B cell (primary cell): ENCODE results near the gene SNTG2. TPM values are rescaled to one million over a fixed set of nuclear protein-coding genes. Genes with fewer than 3 reads are reported as not detected.

Experiments used
- ATAC-seq: fragments of 200-7000 bp; cut with Tn5 transposase; one replicate; pipeline ENCODE4 v1.10.0; 2021; ENCODE audit warnings: low read depth, mild to moderate bottlenecking, moderate number of reproducible peaks, moderate library complexity
- CTCF ChIA-PET: fragments of 350-600 bp; sonication (Branson Sonifier 250); formaldehyde crosslinking; loops from one replicate; lab custom pipeline; 2021; ENCODE audit warnings: antibody characterized with exemption, inconsistent platforms; lab: Charles Lee
- POLR2A ChIA-PET: fragments of 350-600 bp; sonication (Branson Sonifier 250); formaldehyde crosslinking; loops from one replicate; lab custom pipeline; 2021; ENCODE audit warnings: antibody characterized with exemption; lab: Charles Lee
- DNase-seq: peaks from one replicate; pipeline ENCODE4 v3.0.0; 2013
- H2AFZ ChIP-seq: 2 replicates; pipeline ENCODE4 v1.6.1; 2012; ENCODE audit warnings: mild to moderate bottlenecking, low read depth, low read length; ENCODE audit not compliant: insufficient read depth, poor library complexity, severe bottlenecking
- H3K27ac ChIP-seq, 2 donors: 1 replicate in 1 of 2; 2 replicates in 1 of 2; pipeline ENCODE4 v1.5.1; 2012 to 2013; ENCODE audit warnings: low read length in 2 of 2, mild to moderate bottlenecking in 2 of 2, moderate library complexity in 1 of 2
- H3K27me3 ChIP-seq, 4 experiments: fragments of 200-600 bp in 1 of 4; sonication (generic) in 1 of 4; replicated peaks in 1 of 4; 1 replicate in 2 of 4; 2 replicates in 2 of 4; pipeline versions ENCODE4 v1.6.1 to v1.7.0; 2013 to 2016; ENCODE audit warnings: low read length in 3 of 4, mild to moderate bottlenecking in 2 of 4, mixed read lengths in 1 of 4, moderate library complexity in 1 of 4; ENCODE audit not compliant: insufficient read depth in 4 of 4, control insufficient read depth in 3 of 4; ENCODE audit errors: control extremely low read depth in 1 of 4
- H3K36me3 ChIP-seq, 2 experiments: replicated peaks in 1 of 2; 1 replicate in 1 of 2; 2 replicates in 1 of 2; pipeline versions ENCODE4 v1.6.1 to v1.7.1; 2013; ENCODE audit warnings: low read length in 1 of 2; ENCODE audit not compliant: insufficient read depth in 2 of 2, control insufficient read depth in 1 of 2; ENCODE audit errors: control extremely low read depth in 1 of 2, extremely low read depth in 1 of 2
- H3K4me1 ChIP-seq, 2 donors: fragments of 200-600 bp in 1 of 2; sonication (generic) in 1 of 2; 1 replicate in 1 of 2; 2 replicates in 1 of 2; pipeline versions ENCODE4 v1.5.1 to v1.6.1; 2013 to 2017; ENCODE audit warnings: low read length in 2 of 2; ENCODE audit not compliant: control insufficient read depth in 2 of 2, insufficient read depth in 2 of 2
- H3K4me2 ChIP-seq: replicated peaks from 2 replicates; pipeline ENCODE3; 2012; ENCODE audit warnings: mild to moderate bottlenecking, low read depth, low read length; ENCODE audit not compliant: poor library complexity, severe bottlenecking
- H3K4me3 ChIP-seq, 5 experiments: fragments of 200-600 bp in 1 of 5; sonication (generic) in 1 of 5; 1 replicate in 3 of 5; 2 replicates in 2 of 5; pipeline versions ENCODE4 v1.5.1 to v1.7.0; 2011 to 2016; ENCODE audit warnings: low read length in 4 of 5, mild to moderate bottlenecking in 4 of 5, low read depth in 2 of 5, control low read depth in 1 of 5, moderate library complexity in 1 of 5; ENCODE audit not compliant: insufficient read depth in 1 of 5; ENCODE audit errors: control extremely low read depth in 1 of 5, extremely low read depth in 1 of 5
- H3K79me2 ChIP-seq: fragments of 200-600 bp; sonication (generic); one replicate; pipeline ENCODE4 v1.6.0; 2016; ENCODE audit warnings: low read length; ENCODE audit not compliant: control insufficient read depth, insufficient read depth
- H3K9ac ChIP-seq: fragments of 200-600 bp; sonication (generic); 2 replicates; pipeline ENCODE4 v1.6.1; 2017; ENCODE audit warnings: mild to moderate bottlenecking, low read length, moderate library complexity
- H3K9me3 ChIP-seq, 3 donors: one replicate each; pipeline versions ENCODE4 v1.6.1 to v1.7.1; 2013; ENCODE audit warnings: low read length in 2 of 3; ENCODE audit not compliant: control insufficient read depth in 2 of 3, insufficient read depth in 1 of 3; ENCODE audit errors: control extremely low read depth in 1 of 3
- H4K20me1 ChIP-seq: 2 replicates; pipeline ENCODE4 v1.6.0; 2012; ENCODE audit warnings: mild to moderate bottlenecking, low read length; ENCODE audit not compliant: insufficient read depth, control insufficient read depth, poor library complexity, severe bottlenecking
- H3K27ac Mint-ChIP-seq: one replicate; pipeline ENCODE4 v1.8.0; 2021; ENCODE audit warnings: mixed read lengths
- H3K27me3 Mint-ChIP-seq: one replicate; pipeline ENCODE4 v1.8.0; 2021; ENCODE audit warnings: mixed read lengths
- H3K4me1 Mint-ChIP-seq: one replicate; pipeline ENCODE4 v1.8.0; 2021; ENCODE audit warnings: mixed read lengths
- H3K4me3 Mint-ChIP-seq: one replicate; pipeline ENCODE4 v1.8.0; 2021; ENCODE audit warnings: mixed read lengths
- H3K9me3 Mint-ChIP-seq: one replicate; pipeline ENCODE4 v1.8.0; 2022; ENCODE audit warnings: mixed read lengths; ENCODE audit not compliant: insufficient read depth
- EZH2 ChIP-seq: IDR thresholded peaks from 2 replicates; pipeline ENCODE4 v1.6.1; 2012; ENCODE audit warnings: borderline replicate concordance, low read depth, mild to moderate bottlenecking, moderate library complexity, low read length; ENCODE audit not compliant: insufficient read depth, poor library complexity, severe bottlenecking
- WGBS: methylation state at CpG from one replicate; pipeline ENCODE4 v1.1.5; 2013; ENCODE audit warnings: missing lambda C conversion rate; ENCODE audit not compliant: insufficient coverage; 5-methylcytosine and 5-hydroxymethylcytosine counted together
- intact Hi-C: fragments of 100-400 bp; cut with micrococcal nuclease; formaldehyde crosslinking; loops from one replicate; pipeline ENCODE4 v1.10.0; 2022
- polyA plus RNA-seq: library from polyadenylated mRNA; depleted of rRNA; stranded (reverse); fragments of >200 nt; gene quantifications from 2 replicates; pipeline ENCODE4 v1.2.3, GENCODE V29; 2012
- total RNA-seq, 2 donors: library from RNA; stranded (reverse); fragments of 120-200 nt in 1 of 2; gene quantifications; 1 replicate in 1 of 2; 2 replicates in 1 of 2; pipeline versions ENCODE4 v1.2.3 to v1.2.4, GENCODE V29; 2013 to 2022
- TF ChIP-seq, protein P1 (sequence below): fragments of 200-600 bp; IDR thresholded peaks from one replicate; pipeline ENCODE4 v1.8.0; 2022; ENCODE audit warnings: antibody characterized with exemption, mild to moderate bottlenecking

The SNTG2 gene
- total and polyA plus RNA-seq, 2 donors (not counting 1 experiment from before 2014, with no cell fraction given): 2.1 to 2.4 TPM

DNA sequence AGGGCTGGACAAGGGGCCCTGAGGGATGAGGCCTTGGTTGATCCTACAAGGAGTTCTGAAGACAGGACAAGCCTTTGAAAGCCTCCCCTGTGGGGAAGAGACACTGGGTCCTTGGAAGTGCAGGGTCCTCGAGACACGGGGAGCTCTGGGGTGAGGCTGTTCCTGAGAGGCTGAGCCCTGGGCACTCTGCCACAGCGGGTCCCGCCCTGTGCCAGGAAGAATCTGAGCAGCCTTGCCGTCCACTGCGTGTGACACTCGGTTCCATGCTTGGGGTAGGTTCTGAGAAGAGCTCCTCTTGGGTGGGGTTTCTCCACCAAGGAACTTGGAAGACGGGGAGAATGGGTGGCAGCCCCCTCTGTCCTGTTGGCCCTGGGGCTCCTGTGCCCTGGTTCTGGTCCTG, 13.9 kb downstream of the SNTG2 start:
- no peak overlapping the region for H3K9ac ChIP-seq
- WGBS: 97% methylated on average over 8 of the region's 8 CpGs
- no peak overlapping the region for H3K27ac Mint-ChIP-seq
- DNase-seq (no peak), ATAC-seq (no peak)
- CTCF ChIA-PET: no interaction called here
- H4K20me1 ChIP-seq: no peaks in the 10 kb centered on the region
- POLR2A ChIA-PET: no interaction called here
- TF ChIP-seq, protein P1, sequence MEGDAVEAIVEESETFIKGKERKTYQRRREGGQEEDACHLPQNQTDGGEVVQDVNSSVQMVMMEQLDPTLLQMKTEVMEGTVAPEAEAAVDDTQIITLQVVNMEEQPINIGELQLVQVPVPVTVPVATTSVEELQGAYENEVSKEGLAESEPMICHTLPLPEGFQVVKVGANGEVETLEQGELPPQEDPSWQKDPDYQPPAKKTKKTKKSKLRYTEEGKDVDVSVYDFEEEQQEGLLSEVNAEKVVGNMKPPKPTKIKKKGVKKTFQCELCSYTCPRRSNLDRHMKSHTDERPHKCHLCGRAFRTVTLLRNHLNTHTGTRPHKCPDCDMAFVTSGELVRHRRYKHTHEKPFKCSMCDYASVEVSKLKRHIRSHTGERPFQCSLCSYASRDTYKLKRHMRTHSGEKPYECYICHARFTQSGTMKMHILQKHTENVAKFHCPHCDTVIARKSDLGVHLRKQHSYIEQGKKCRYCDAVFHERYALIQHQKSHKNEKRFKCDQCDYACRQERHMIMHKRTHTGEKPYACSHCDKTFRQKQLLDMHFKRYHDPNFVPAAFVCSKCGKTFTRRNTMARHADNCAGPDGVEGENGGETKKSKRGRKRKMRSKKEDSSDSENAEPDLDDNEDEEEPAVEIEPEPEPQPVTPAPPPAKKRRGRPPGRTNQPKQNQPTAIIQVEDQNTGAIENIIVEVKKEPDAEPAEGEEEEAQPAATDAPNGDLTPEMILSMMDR: no peak
- TF ChIP-seq EZH2: no peak
- H3K4me3 ChIP-seq: no peak overlapping the region
- H3K9me3 Mint-ChIP-seq: peaks cover 2% of the 10 kb centered on the region
- H3K9me3 ChIP-seq: no peaks in the 10 kb centered on the region
- H3K79me2 ChIP-seq: no peaks in the 10 kb centered on the region
- H3K4me1 ChIP-seq: no peaks in the 10 kb centered on the region
- H3K4me3 Mint-ChIP-seq: no peak overlapping the region
- H2AFZ ChIP-seq: no peak overlapping the region
- intact Hi-C loops: no loop called here
- H3K4me2 ChIP-seq: no peak overlapping the region
- no peaks in the 10 kb centered on the region for H3K27me3 ChIP-seq
- H3K4me1 Mint-ChIP-seq: no peaks in the 10 kb centered on the region
- H3K36me3 ChIP-seq: no peaks in the 10 kb centered on the region
- H3K27ac ChIP-seq: no peak overlapping the region
- H3K27me3 Mint-ChIP-seq: peaks cover 12% of the 10 kb centered on the region

DNA sequence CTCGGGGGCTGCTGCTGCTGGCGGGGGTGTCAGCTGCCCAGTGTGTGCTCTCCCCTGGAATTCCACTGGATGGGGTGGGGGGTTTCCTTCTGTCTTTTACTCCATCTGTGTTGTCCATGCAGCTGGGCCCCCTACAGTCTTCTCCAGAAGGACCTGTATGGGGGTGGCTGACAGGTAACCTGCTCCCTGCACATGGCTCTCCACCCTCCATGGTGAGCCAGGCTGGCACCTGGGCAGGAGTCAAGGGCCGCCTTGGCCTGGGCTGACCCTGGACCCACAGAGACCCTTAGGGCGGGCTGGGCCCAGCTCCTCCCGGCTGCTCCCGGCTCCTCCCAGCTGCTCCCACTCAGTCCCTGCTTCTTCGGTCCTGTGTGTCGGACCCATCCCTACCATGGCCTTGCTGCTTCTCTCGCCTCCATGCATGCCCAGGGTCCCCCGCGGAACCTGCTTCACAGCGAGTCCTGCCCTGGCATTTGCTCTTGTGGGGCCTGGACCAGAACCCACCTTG, 15.0 kb downstream of the SNTG2 start:
- Mint-ChIP-seq H3K27ac (no peak overlapping the region), H3K4me3 (no peak overlapping the region), H3K9me3 (peaks cover 4% of the 10 kb centered on the region), H3K4me1 (no peaks in the 10 kb centered on the region), H3K27me3 (peaks cover 12% of the 10 kb centered on the region)
- intact Hi-C loops: no loop called here
- peaks cover 0 to 1% (median 0%) of the 10 kb centered on the region in 3 donors for H3K9me3 ChIP-seq
- ChIA-PET CTCF (no interaction called here), POLR2A (no interaction called here)
- DNase-seq (no peak), ATAC-seq (no peak)
- H3K4me1 ChIP-seq: no peaks in the 10 kb centered on the region
- no peak overlapping the region for H3K4me3 ChIP-seq
- TF ChIP-seq, protein P1: no peak
- no peak for TF ChIP-seq EZH2
- H3K36me3 ChIP-seq: no peaks in the 10 kb centered on the region
- H3K4me2 ChIP-seq: no peak overlapping the region
- 83% methylated on average over 7 of the region's 12 CpGs for WGBS
- H3K9ac ChIP-seq: no peak overlapping the region
- no peak overlapping the region for H2AFZ ChIP-seq
- no peaks in the 10 kb centered on the region for H4K20me1 ChIP-seq
- no peaks in the 10 kb centered on the region for H3K79me2 ChIP-seq
- no peak overlapping the region for H3K27ac ChIP-seq
- no peaks in the 10 kb centered on the region for H3K27me3 ChIP-seq
